Glutamatergic neuron (in vitro differentiated cells): Measurements from ENCODE around the gene EGFL8. TPM values are rescaled to one million over a fixed set of nuclear protein-coding genes. Genes with fewer than 3 reads are reported as not detected.

Experiments
- DNase-seq: peaks from one replicate; pipeline ENCODE4 v3.0.0; 2022
- H3K27ac Mint-ChIP-seq: one replicate; pipeline ENCODE4 v1.8.0; 2020; ENCODE audit warnings: mild to moderate bottlenecking, mixed read lengths, inconsistent platforms; ENCODE audit not compliant: unreplicated experiment
- H3K27me3 Mint-ChIP-seq: one replicate; pipeline ENCODE4 v1.8.0; 2020; ENCODE audit warnings: mild to moderate bottlenecking, moderate library complexity, mixed read lengths, inconsistent platforms; ENCODE audit not compliant: unreplicated experiment
- H3K36me3 Mint-ChIP-seq: one replicate; pipeline ENCODE4 v1.8.0; 2020; ENCODE audit warnings: mild to moderate bottlenecking, mixed read lengths, inconsistent platforms; ENCODE audit not compliant: unreplicated experiment
- H3K4me1 Mint-ChIP-seq: one replicate; pipeline ENCODE4 v1.8.0; 2020; ENCODE audit warnings: mild to moderate bottlenecking, low read depth, mixed read lengths, inconsistent platforms; ENCODE audit not compliant: unreplicated experiment
- H3K4me3 Mint-ChIP-seq: one replicate; pipeline ENCODE4 v1.8.0; 2020; ENCODE audit warnings: mild to moderate bottlenecking, mixed read lengths, inconsistent platforms; ENCODE audit not compliant: unreplicated experiment
- H3K9me3 Mint-ChIP-seq: one replicate; pipeline ENCODE4 v1.8.0; 2020; ENCODE audit warnings: mild to moderate bottlenecking, moderate library complexity, mixed read lengths, inconsistent platforms; ENCODE audit not compliant: unreplicated experiment
- total RNA-seq: library from RNA; stranded (reverse); fragmentation: NEBNext Ultra II Directional; extraction: Animal tissue kit (Norgen Biotek cat#: 25700); gene quantifications from one replicate; pipeline ENCODE4 v1.2.1, GENCODE V29; 2021; ENCODE audit not compliant: unreplicated experiment
- TF ChIP-seq, protein P1 (sequence below): fragments of 200-600 bp; sonication (generic); IDR thresholded peaks from one replicate; pipeline ENCODE4 v1.5.0; 2021; ENCODE audit not compliant: partially characterized antibody, unreplicated experiment

Gene EGFL8
- total RNA-seq, 1 donor from 2014 or later, result 23.0 TPM

DNA sequence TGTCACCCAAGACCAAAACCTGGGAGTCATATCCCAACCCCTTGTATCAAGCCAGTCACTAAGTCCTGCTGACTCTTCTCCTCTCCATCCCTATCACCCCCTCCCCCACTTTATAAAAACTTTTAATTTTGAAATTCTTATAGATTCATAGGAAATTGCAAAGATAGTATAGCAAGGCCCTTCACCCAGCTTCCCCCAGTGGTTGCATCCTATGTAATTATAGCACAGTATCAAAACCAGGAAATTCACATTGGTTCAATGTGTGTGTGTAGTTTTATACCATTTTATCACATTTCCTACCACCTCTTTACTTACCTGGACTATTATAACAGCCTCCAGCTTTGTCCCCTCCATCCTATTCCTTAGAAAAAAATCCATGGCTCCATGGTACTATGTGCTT, 6.3 kb upstream of the EGFL8 start:
- H3K4me1 Mint-ChIP-seq, result peaks cover 7% of the 10 kb centered on the region
- peaks cover 9% of the 10 kb centered on the region for H3K27me3 Mint-ChIP-seq
- no peaks in the 10 kb centered on the region for H3K36me3 Mint-ChIP-seq
- H3K9me3 Mint-ChIP-seq, result peaks cover 8% of the 10 kb centered on the region
- no peak overlapping the region for H3K27ac Mint-ChIP-seq
- no peak overlapping the region for H3K4me3 Mint-ChIP-seq
- TF ChIP-seq, protein P1, sequence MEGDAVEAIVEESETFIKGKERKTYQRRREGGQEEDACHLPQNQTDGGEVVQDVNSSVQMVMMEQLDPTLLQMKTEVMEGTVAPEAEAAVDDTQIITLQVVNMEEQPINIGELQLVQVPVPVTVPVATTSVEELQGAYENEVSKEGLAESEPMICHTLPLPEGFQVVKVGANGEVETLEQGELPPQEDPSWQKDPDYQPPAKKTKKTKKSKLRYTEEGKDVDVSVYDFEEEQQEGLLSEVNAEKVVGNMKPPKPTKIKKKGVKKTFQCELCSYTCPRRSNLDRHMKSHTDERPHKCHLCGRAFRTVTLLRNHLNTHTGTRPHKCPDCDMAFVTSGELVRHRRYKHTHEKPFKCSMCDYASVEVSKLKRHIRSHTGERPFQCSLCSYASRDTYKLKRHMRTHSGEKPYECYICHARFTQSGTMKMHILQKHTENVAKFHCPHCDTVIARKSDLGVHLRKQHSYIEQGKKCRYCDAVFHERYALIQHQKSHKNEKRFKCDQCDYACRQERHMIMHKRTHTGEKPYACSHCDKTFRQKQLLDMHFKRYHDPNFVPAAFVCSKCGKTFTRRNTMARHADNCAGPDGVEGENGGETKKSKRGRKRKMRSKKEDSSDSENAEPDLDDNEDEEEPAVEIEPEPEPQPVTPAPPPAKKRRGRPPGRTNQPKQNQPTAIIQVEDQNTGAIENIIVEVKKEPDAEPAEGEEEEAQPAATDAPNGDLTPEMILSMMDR, result no peak
- no peak for DNase-seq

DNA sequence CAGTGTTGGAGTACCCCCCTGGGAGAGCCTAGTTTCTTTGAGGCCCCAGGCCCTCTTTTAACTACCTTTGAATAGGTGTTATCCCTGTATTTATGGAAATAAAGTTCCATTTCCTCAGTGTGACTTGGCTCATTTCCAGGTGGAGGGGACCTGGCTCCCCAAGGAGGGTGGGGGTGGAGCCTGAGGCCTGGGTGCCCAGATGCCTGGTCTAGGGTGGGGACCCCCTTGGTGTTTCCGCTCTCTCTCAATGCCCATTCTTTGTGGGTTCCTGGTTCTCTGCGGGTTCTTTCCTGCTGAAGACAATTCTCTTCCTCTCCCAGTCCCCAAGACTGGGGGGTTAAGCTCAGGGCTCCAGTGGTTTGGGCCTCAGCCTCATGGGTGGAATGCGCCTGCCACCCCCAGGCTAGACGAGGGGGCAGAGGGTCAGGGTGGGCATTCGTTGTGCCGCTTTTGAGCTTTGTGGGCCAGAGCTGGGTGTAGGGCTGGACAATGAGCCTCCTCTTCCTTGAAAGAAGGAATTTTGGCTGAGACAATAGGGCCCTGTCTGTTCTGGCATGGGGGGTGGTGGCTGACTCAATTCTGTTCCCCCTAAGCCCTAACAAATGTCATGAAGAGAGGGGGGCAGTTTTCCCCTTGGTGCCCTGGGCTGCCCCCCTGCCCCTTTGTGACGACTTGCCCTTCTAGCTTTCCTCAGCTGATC, 686 bp upstream of the EGFL8 start:
- Mint-ChIP-seq H3K27ac (no peak overlapping the region), H3K4me1 (peaks cover 10% of the 10 kb centered on the region), H3K9me3 (peaks cover 21% of the 10 kb centered on the region), H3K4me3 (peak overlapping the region; percentile 43), H3K36me3 (no peaks in the 10 kb centered on the region), H3K27me3 (peaks cover 18% of the 10 kb centered on the region)
- TF ChIP-seq, protein P1, result no peak
- no peak for DNase-seq

- Mint-ChIP-seq H3K4me3 (no peak overlapping the region), H3K36me3 (peaks cover 6% of the 10 kb centered on the region), H3K27me3 (peaks cover 22% of the 10 kb centered on the region), H3K27ac (no peak overlapping the region), H3K9me3 (peaks cover 21% of the 10 kb centered on the region), H3K4me1 (peaks cover 12% of the 10 kb centered on the region)
- peak; percentile 47 for DNase-seq
- TF ChIP-seq, protein P1, result no peak
These were observed 2.1 kb downstream of the EGFL8 start for GRCh38 chr6:32166411-32167061.

GRCh38 chr6:32167154-32167760, 2.9 kb downstream of the EGFL8 start:
- Mint-ChIP-seq H3K27ac (peak overlapping the region; percentile 45), H3K36me3 (peaks cover 6% of the 10 kb centered on the region), H3K9me3 (peaks cover 21% of the 10 kb centered on the region), H3K27me3 (peaks cover 18% of the 10 kb centered on the region), H3K4me1 (peaks cover 12% of the 10 kb centered on the region), H3K4me3 (no peak overlapping the region)
- TF ChIP-seq, protein P1, result no peak
- DNase-seq, result no peak
